K562 (cell line): Measurements from ENCODE around the gene HIVEP3. TPM values are rescaled to one million over a fixed set of nuclear protein-coding genes. Genes with fewer than 3 reads are reported as not detected.

Source experiments
- ZBTB40 ChIP-seq, 2 experiments: fragments of 450-650 bp in 1 of 2; sonication (generic) in 1 of 2; formaldehyde crosslinking in 1 of 2; IDR thresholded peaks; 2 replicates each; pipeline versions ENCODE4 v1.7.1 to v1.9.0; 2016 to 2022; ENCODE audit warnings: inconsistent platforms in 1 of 2, mild to moderate bottlenecking in 1 of 2, missing genetic modification reagents in 1 of 2
- polyA plus RNA-seq, 8 experiments: library from polyadenylated mRNA; depleted of rRNA in 4 of 8; stranded (reverse) in 5 of 8; unstranded in 3 of 8; fragments of >200 nt; fragmentation: Nextera tagmentation in 2 of 8; fragmentation: Illumina TruSeq in 1 of 8; extraction: Ambion mirVana in 2 of 8; extraction: Trizol in 1 of 8; gene quantifications; 2 replicates each; pipeline versions ENCODE4 v1.2.1 to v1.2.3, GENCODE V29; 2011 to 2014; ENCODE audit warnings: inconsistent platforms in 1 of 8, missing spikeins in 1 of 8
- total RNA-seq, 7 experiments: library from RNA; depleted of rRNA in 6 of 7; stranded (reverse); fragments of >200 nt in 6 of 7; fragmentation: Illumina TruSeq in 2 of 7; extraction: Trizol in 2 of 7; gene quantifications; 2 replicates each; pipeline versions ENCODE4 v1.2.1 to v1.2.3, GENCODE V29; 2011 to 2021; ENCODE audit warnings: low replicate concordance in 1 of 7

Gene HIVEP3
- total and polyA plus RNA-seq, 9 of the 15 experiments (the other 6 are each of a cell fraction or from before 2014, with no cell fraction given): 0.09 to 0.58 (median 0.34) TPM; not detected in 1

DNA sequence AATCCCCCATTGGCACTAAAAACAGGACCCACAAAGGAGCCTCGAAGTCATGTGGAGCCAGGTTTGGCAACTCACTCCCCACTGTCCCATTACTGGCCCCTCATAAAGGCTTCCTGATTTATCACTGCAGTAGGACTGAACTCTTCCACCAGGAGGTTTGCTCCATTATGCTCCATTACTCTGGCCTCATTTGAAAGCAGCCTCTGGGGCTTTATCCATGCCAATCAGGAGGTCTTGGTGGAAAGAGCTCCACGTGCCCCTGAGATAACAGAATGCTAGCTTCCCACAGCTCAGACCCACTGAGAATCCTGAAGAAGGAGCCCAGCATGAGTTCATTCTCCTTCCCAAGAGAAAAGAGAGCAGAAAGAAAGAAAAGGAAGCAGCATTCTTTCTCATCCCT lies 76.4 kb downstream of the HIVEP3 start (continued):
- TF ChIP-seq ZBTB40 (IDR thresholded peaks at IDR 0.05) (no peak), ZBTB40 (CRISPR knock-in tag; IDR thresholded peaks at IDR 0.05) (no peak)
